ENCODE measurements around the gene KCNE4.

DNA sequence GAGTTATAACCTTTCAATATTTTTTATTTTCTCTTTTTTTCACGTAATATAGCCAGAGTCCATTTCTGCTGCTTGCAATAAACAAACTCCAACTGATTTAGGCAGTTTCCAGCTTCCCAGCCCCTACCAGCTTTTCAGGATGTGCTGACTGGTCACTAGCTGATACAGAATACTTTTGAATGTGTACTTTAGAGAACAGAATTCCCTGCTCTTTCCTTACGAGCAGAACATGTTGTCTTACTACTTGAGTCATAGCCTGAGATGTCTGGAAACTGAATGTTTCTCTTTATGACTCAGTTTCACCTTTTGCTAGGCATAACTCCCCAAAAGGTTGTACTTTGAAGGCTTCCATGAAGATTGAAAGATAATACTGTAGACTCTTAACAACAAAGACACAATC lies 44.5 kb upstream of the KCNE4 start:
- TF ChIP-seq, protein P1, sequence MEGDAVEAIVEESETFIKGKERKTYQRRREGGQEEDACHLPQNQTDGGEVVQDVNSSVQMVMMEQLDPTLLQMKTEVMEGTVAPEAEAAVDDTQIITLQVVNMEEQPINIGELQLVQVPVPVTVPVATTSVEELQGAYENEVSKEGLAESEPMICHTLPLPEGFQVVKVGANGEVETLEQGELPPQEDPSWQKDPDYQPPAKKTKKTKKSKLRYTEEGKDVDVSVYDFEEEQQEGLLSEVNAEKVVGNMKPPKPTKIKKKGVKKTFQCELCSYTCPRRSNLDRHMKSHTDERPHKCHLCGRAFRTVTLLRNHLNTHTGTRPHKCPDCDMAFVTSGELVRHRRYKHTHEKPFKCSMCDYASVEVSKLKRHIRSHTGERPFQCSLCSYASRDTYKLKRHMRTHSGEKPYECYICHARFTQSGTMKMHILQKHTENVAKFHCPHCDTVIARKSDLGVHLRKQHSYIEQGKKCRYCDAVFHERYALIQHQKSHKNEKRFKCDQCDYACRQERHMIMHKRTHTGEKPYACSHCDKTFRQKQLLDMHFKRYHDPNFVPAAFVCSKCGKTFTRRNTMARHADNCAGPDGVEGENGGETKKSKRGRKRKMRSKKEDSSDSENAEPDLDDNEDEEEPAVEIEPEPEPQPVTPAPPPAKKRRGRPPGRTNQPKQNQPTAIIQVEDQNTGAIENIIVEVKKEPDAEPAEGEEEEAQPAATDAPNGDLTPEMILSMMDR (IDR thresholded peaks at IDR 0.05; ENCODE audit: poor library complexity, severe bottlenecking), result no peak
- TF ChIP-seq POLR2AphosphoS5 (IDR thresholded peaks at IDR 0.05) (no peak), EZH2 (IDR thresholded peaks at IDR 0.05; ENCODE audit: borderline replicate concordance, insufficient read depth, low read length, poor library complexity, severe bottlenecking) (no peak), MXI1 (conservative IDR thresholded peaks at IDR 0.05; ENCODE audit: poor library complexity, severe bottlenecking) (no peak)
